Measurements from ENCODE around the gene RAB8B.

Gene RAB8B

GRCh38 chr15:63188926-63189871 lies at the start of gene RAB8B:
Gene RAB8B, plus strand, starts transcription at chr15:63189606. Its CDS starts 19 bp downstream, at chr15:63189625.
- peak; percentile 95 for DNase-seq (ENCODE audit: low spot score)

- no peak for DNase-seq (ENCODE audit: low spot score)
Observed at GRCh38 chr15:63140936-63141335, 48.5 kb upstream of the RAB8B start.

- DNase-seq (ENCODE audit: low spot score) = no peak
Observed at GRCh38 chr15:63145426-63145825, 44.0 kb upstream of the RAB8B start.

- DNase-seq (ENCODE audit: low spot score) = no peak
Observed at GRCh38 chr15:63146684-63147083, 42.7 kb upstream of the RAB8B start.

GRCh38 chr15:63151665-63152064 lies 37.7 kb upstream of the RAB8B start:
- DNase-seq (ENCODE audit: low spot score) = no peak

GRCh38 chr15:63155486-63155885 lies 33.9 kb upstream of the RAB8B start:
- DNase-seq (ENCODE audit: low spot score) = no peak

GRCh38 chr15:63156086-63156710 lies 33.2 kb upstream of the RAB8B start:
- DNase-seq (ENCODE audit: low spot score) = no peak

GRCh38 chr15:63156755-63157117 lies 32.7 kb upstream of the RAB8B start:
- DNase-seq (ENCODE audit: low spot score) = peak; percentile 42

GRCh38 chr15:63157118-63157843 lies 32.1 kb upstream of the RAB8B start, which contains the start of gene RPS27L:
Gene RPS27L, minus strand, starts transcription at chr15:63157477. Its CDS starts 72 bp downstream, at chr15:63157405.
- peak; percentile 88 for DNase-seq (ENCODE audit: low spot score)

- peak; percentile 80 for DNase-seq (ENCODE audit: low spot score)
Observed at GRCh38 chr15:63157891-63158431, 31.4 kb upstream of the RAB8B start.

- no peak for DNase-seq (ENCODE audit: low spot score)
Observed at GRCh38 chr15:63160638-63161037, 28.8 kb upstream of the RAB8B start.

GRCh38 chr15:63163217-63163616 lies 26.2 kb upstream of the RAB8B start:
- DNase-seq (ENCODE audit: low spot score) = no peak

GRCh38 chr15:63165166-63165859 lies 24.1 kb upstream of the RAB8B start:
- DNase-seq (ENCODE audit: low spot score) = peak; percentile 37

- DNase-seq (ENCODE audit: low spot score) = no peak
Observed at GRCh38 chr15:63166219-63166618, 23.2 kb upstream of the RAB8B start.

- DNase-seq (ENCODE audit: low spot score) = no peak
Observed at GRCh38 chr15:63169788-63170187, 19.6 kb upstream of the RAB8B start.

GRCh38 chr15:63172376-63172775 lies 17.0 kb upstream of the RAB8B start:
- DNase-seq (ENCODE audit: low spot score) = no peak

- no peak for DNase-seq (ENCODE audit: low spot score)
Observed at GRCh38 chr15:63172851-63173451, 16.5 kb upstream of the RAB8B start.

- no peak for DNase-seq (ENCODE audit: low spot score)
Observed at GRCh38 chr15:63176302-63176701, 13.1 kb upstream of the RAB8B start.

GRCh38 chr15:63178034-63178433 lies 11.4 kb upstream of the RAB8B start:
- DNase-seq (ENCODE audit: low spot score) = no peak

- DNase-seq (ENCODE audit: low spot score) = no peak
Observed at GRCh38 chr15:63180746-63181145, 8.7 kb upstream of the RAB8B start.

- no peak for DNase-seq (ENCODE audit: low spot score)
Observed at GRCh38 chr15:63181648-63182047, 7.8 kb upstream of the RAB8B start.
